HepG2 (cell line): ENCODE data around the gene SAMD10. TPM values are rescaled to one million over a fixed set of nuclear protein-coding genes. Genes with fewer than 3 reads are reported as not detected.

ENCODE experiments used
- CC2D1A ChIP-seq: sonication (generic); formaldehyde crosslinking; IDR thresholded peaks from 2 replicates; pipeline ENCODE4 v1.8.1; 2023; ENCODE audit warnings: mild to moderate bottlenecking, missing genetic modification reagents
- EED ChIP-seq: sonication (generic); formaldehyde crosslinking; IDR thresholded peaks from 2 replicates; pipeline ENCODE4 v1.5.0; 2020; ENCODE audit warnings: mild to moderate bottlenecking, missing genetic modification reagents
- FOSL2 ChIP-seq: sonication (generic); formaldehyde crosslinking; IDR thresholded peaks from 2 replicates; pipeline ENCODE4 v1.4.0; 2020; ENCODE audit warnings: missing genetic modification reagents
- HNRNPL ChIP-seq: fragments of 200-400 bp; formaldehyde crosslinking; IDR thresholded peaks from 2 replicates; pipeline ENCODE4 v1.6.1; 2017; ENCODE audit warnings: mild to moderate bottlenecking, low read depth, low read length
- ISX ChIP-seq: sonication (generic); formaldehyde crosslinking; conservative IDR thresholded peaks from 2 replicates; pipeline ENCODE4 v1.5.0; 2020; ENCODE audit warnings: missing genetic modification reagents
- KLF12 ChIP-seq: sonication (generic); formaldehyde crosslinking; IDR thresholded peaks from 2 replicates; pipeline ENCODE4 v1.4.0; 2020; ENCODE audit warnings: missing genetic modification reagents, borderline replicate concordance
- KLF6 ChIP-seq: IDR thresholded peaks from 2 replicates; pipeline ENCODE4 v1.8.0; 2016; ENCODE audit warnings: missing biosample characterization, missing genetic modification reagents
- KLF9 ChIP-seq: IDR thresholded peaks from 2 replicates; pipeline ENCODE4 v1.6.1; 2016; ENCODE audit warnings: low read depth
- MLXIP ChIP-seq: sonication (generic); formaldehyde crosslinking; IDR thresholded peaks from 2 replicates; pipeline ENCODE4 v1.9.0; 2021; ENCODE audit warnings: missing genetic modification reagents, borderline replicate concordance
- RXRA ChIP-seq: sonication (generic); formaldehyde crosslinking; IDR thresholded peaks from 2 replicates; pipeline ENCODE4 v1.5.1; 2020; ENCODE audit warnings: missing genetic modification reagents
- YEATS2 ChIP-seq: sonication (generic); formaldehyde crosslinking; IDR thresholded peaks from 2 replicates; pipeline ENCODE4 v1.4.0; 2020; ENCODE audit warnings: missing genetic modification reagents, borderline replicate concordance
- ZBED4 ChIP-seq: sonication (generic); formaldehyde crosslinking; IDR thresholded peaks from 2 replicates; pipeline ENCODE4 v1.4.0; 2020; ENCODE audit warnings: missing genetic modification reagents, borderline replicate concordance
- ZNF180 ChIP-seq: sonication (generic); formaldehyde crosslinking; IDR thresholded peaks from 2 replicates; pipeline ENCODE4 v1.4.0; 2020; ENCODE audit warnings: low read depth, missing genetic modification reagents, borderline replicate concordance
- ZNF251 ChIP-seq: sonication (generic); formaldehyde crosslinking; IDR thresholded peaks from 2 replicates; pipeline ENCODE4 v1.9.0; 2021; ENCODE audit warnings: mild to moderate bottlenecking, missing genetic modification reagents
- ZNF350 ChIP-seq: sonication (generic); formaldehyde crosslinking; IDR thresholded peaks from 2 replicates; pipeline ENCODE4 v1.4.0; 2020; ENCODE audit warnings: mild to moderate bottlenecking, low read depth, missing genetic modification reagents, borderline replicate concordance
- ZNF430 ChIP-seq: sonication (generic); formaldehyde crosslinking; IDR thresholded peaks from 2 replicates; pipeline ENCODE4 v1.9.0; 2021; ENCODE audit warnings: mild to moderate bottlenecking, missing genetic modification reagents
- ZNF44 ChIP-seq: sonication (generic); formaldehyde crosslinking; IDR thresholded peaks from 2 replicates; pipeline ENCODE4 v1.5.1; 2020; ENCODE audit warnings: mild to moderate bottlenecking, missing genetic modification reagents
- ZNF644 ChIP-seq: IDR thresholded peaks from 2 replicates; pipeline ENCODE4 v1.6.1; 2016; ENCODE audit warnings: low read depth
- ZNF687 ChIP-seq: sonication (generic); formaldehyde crosslinking; IDR thresholded peaks from 2 replicates; pipeline ENCODE4 v1.5.1; 2020; ENCODE audit warnings: mild to moderate bottlenecking, missing genetic modification reagents, moderate library complexity
- polyA plus RNA-seq, 8 experiments: library from polyadenylated mRNA; depleted of rRNA in 3 of 8; stranded (reverse) in 7 of 8; unstranded in 1 of 8; fragments of >200 nt; fragmentation: Illumina TruSeq in 4 of 8; extraction: Trizol in 4 of 8; gene quantifications; 2 replicates each; pipeline versions ENCODE4 v1.2.1 to v1.2.3, GENCODE V29; 2011 to 2016; ENCODE audit warnings: low read depth in 4 of 8, missing spikeins in 1 of 8, mixed read lengths in 1 of 8; ENCODE audit not compliant: insufficient read depth in 1 of 8
- total RNA-seq, 5 experiments: library from RNA; depleted of rRNA; stranded (reverse); fragments of >200 nt; fragmentation: Illumina TruSeq; extraction: Trizol; gene quantifications; 2 replicates each; pipeline ENCODE4 v1.2.3, GENCODE V29; 2016; ENCODE audit warnings: low read depth in 1 of 5

Gene SAMD10
- total and polyA plus RNA-seq, 2 of the 13 experiments (the other 11 are each of a cell fraction or from before 2014, with no cell fraction given) = 6.1 to 11.0 TPM

GRCh38 chr20:63973636-63974401, 5.6 kb downstream of the SAMD10 start (continued):
- TF ChIP-seq KLF12 (CRISPR knock-in tag) = peak; percentile 88
- TF ChIP-seq FOSL2 (CRISPR knock-in tag) = peak; percentile 73
- TF ChIP-seq MLXIP (CRISPR knock-in tag) = peak; percentile 82; the same call in 1 of the 2 replicates
- TF ChIP-seq KLF9 (CRISPR knock-in tag) = peak; percentile 90; the same call in 1 of the 2 replicates
- peak; percentile 54; the same call in 1 of the 2 replicates for TF ChIP-seq ZNF251 (CRISPR knock-in tag)
- TF ChIP-seq KLF6 = peak; percentile 83; the same call in 1 of the 2 replicates
- TF ChIP-seq HNRNPL = peak; percentile 82
- peak; percentile 89 for TF ChIP-seq YEATS2
- peak; percentile 24; the same call in 1 of the 2 replicates for TF ChIP-seq ZNF430 (CRISPR knock-in tag)
- 0 out of 2 replicates have a peak, but pooled peaks have one; percentile 85 for TF ChIP-seq ZNF180
- 0 out of 2 replicates have a peak, but pooled peaks have one; percentile 44 for TF ChIP-seq CC2D1A (CRISPR knock-in tag)
- TF ChIP-seq ZNF687 = peak; percentile 97
- peak; percentile 84; the same call in 1 of the 2 replicates for TF ChIP-seq ISX (CRISPR knock-in tag)
- 0 out of 2 replicates have a peak, but pooled peaks have one; percentile 18 for TF ChIP-seq ZNF644
- peak; percentile 97 for TF ChIP-seq ZNF350 (CRISPR knock-in tag)
- TF ChIP-seq ZBED4 (CRISPR knock-in tag) = peak; percentile 78
- peak; percentile 55; the same call in 1 of the 2 replicates for TF ChIP-seq EED (CRISPR knock-in tag)
- peak; percentile 89 for TF ChIP-seq ZNF44
- TF ChIP-seq RXRA (CRISPR knock-in tag) = peak; percentile 79
